NCI-H1048 (cell line): Measurements from ENCODE around the gene BAK1.
"Not testable (repeated sequence)": the region's sequence is repeated elsewhere in the genome, so short reads cannot be mapped to it uniquely, and the experiment has no call there.

ENCODE experiments used
- DNase-seq: peaks from one replicate; lab custom pipeline; 2025; lab: John Stamatoyannopoulos, UW

The BAK1 gene

DNA sequence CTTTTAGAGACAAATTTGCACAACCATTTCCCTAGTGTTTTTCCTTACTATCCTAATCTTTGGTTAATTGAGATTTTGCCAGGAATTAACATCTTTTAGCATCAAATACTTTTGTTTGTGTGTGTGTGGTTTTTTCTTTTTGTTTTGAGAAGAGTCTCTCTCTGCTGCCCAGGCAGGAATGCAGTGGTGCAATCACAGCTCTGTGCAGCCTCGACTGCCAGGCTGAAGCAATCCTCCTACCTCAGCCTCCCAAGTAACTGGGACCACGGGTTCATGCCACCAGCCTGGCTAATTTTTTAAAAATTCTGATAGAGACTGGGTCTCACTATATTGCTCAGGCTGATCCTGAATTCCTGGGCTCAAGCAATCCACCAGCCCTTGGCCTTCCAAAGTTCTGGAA lies 28.5 kb downstream of the BAK1 start:
- no peak for DNase-seq

DNA sequence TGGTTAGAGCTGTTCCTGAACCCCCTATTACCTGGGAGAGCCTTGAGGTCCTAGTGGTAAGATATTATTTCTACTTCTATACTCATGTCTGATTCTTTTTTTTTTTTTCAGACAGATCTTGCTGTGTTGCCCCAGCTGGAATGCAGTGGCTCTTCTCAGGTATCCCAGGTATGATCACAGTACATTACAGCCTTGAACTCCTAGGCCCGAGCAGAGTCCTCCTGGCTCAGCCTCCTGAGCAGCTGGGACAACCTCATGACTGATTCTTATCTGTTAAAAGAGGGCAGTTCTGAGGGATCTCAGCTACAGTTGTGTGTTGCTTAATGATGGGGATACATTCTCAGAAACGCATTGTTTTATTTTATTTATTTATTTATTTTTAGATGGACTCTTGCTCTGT lies 30.2 kb downstream of the BAK1 start:
- DNase-seq = no peak

DNA sequence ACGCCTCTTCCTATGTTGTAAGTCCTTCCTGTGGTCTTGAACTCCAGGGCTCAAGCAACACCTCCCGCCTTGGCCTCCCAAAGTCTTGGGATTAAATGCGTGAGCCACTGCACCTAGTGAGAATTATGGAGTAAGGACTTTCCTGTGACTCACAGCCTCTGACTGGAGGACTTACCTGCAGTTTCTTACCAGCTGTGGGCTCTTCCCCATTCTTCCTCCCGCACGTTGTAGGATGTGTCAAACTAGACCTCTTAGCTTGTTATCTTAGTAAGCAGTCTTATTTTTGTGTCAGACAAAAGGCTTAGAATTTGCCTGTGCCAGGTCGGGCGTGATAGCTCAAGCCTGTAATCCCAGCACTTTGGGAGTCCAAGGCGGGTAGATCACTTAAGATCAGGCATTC lies 30.9 kb downstream of the BAK1 start:
- no peak for DNase-seq

DNA sequence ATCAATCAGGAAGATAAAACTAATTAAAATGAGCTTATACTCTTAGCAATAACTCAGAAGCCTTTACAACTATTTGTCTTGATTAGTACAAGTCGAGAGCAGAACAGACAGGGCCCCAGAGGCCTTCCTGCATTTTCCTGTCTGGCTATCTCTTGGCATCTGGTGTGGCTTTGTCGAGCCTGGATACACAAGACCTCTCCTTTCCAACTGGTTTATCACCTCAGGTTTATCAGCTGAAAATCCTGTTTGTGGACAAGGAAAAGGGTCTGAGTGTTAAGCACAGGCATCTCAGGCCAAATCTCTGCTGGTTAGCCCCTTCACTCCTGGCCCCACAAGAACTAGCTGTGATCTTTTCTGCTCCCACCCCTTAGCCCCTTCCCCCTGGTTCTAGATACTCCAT lies 32.6 kb downstream of the BAK1 start:
- no peak for DNase-seq

DNA sequence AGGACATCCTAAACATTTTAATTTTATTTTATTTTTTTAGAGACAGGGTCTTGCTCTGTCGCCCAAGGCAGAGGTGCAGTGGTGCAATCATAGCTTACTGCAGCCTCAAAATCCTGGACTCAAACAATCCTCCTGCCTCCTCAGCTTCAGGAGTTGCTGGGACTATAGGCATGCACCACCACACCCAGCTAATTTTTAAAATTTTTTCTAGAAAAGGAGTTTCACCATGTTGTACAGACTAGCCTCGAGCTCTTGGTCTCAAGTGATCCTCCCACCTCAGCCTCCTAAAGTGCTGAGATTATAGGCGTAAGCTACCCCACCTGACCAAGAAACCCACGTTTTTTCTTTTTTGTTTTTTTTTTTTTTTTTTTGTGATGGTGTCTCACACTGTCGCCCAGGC lies 33.3 kb downstream of the BAK1 start:
- DNase-seq = no peak

DNA sequence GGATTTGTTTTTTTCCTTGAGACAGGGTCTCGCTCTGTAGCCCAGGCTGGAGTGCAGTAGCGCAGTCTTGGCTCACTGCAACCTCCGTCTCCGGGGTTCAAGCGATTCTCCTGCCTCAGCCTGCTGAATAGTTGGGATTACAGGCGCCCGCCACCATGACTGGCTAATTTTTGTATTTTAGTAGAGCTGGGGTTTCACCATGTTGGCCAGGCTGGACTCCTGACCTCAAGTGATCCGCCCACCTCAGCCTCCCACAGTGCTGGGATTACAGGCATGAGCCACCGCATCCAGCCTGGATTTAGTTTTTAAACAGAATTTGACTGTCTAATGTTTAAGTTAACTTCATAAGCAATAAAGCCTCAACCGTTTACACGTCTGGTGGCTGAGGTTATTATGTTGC lies 34.8 kb downstream of the BAK1 start:
- not testable (repeated sequence) for DNase-seq

DNA sequence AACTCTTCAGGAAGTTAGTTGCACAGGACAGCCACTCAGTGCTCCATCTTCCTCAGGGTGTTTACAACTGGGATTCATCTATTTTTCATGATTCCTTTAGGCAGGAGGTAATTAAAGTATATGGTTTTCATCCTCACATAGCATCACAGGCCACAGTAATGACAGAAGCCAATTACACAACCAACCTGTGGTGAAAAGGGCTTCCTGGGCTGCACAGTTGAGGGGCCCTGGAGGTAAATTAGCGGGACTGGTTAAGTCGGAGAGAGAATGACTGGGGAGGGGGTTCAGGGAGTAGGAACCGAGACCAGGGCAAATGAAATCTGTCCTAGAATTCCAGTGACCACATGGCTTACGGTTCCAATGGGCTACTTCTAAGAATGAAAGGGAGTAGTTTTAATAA lies 37.0 kb downstream of the BAK1 start:
- no peak for DNase-seq

DNA sequence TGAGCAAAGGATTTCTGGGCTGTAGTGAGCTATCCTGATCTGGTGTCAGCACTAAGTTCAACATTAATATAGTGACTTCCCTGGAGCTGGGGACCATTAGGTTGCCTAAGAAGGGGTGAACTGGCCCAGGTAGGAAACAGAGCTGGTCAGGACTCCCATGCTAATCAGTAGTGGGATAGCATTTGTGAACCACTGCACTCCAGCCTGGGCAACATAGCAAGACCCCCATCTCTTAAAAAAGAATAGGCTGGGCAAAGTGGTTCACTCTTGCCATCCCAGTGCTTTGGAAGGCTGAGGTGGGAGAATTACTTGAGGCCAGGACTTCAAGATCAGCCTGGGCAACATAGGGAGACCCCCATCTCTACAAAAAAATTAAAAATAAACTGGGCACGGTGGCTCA lies 39.3 kb downstream of the BAK1 start:
- no peak for DNase-seq

DNA sequence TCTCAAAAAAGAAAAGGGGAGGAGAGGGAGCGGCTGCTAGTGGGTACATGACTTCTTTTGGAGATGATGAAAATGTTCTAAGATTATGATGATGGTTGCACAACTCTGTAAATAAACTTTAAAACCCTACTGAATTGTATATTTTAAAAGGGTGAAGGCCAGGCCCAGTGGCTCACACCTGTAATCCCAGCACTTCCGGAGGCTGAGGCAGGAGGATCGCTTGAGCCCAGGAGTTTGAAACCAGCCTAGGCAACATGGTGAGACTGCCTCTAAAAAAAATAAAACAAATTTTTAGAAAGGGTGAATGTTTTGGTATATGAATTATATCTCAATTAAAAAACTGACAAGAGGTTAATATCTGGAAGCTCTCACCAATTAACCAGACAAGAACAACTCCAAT lies 45.4 kb downstream of the BAK1 start:
- DNase-seq = no peak

DNA sequence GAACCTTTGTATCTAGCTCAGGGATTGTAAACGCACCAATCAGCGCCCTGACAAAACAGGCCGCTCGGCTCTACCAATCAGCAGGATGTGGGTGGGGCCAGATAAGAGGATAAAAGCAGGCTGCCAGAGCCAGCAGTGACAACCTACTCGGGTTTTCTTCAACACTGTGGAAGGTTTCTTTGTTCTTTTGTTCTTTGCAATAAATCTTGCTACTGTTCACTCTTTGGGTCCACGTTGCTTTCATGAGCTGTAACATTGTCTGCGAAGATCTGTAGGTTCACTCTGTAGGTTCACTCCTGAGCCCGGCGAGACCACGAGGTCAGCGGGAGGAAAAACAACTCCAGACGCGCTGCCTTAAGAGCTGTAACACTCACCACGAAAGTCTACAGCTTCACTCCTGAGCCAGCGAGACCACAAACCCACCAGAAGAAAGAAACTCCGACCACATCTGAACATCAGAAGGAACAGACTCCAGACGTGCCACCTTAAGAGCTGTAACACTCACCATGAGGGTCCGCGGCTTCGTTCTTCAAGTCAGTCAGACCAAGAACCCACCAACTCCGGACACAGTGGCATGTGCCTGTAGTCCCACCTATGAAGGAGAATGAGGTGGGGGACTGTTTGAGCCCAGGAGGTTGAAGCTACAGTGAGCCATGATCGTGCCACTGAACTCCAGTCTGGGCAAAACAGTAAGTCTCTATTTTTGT lies 46.8 kb downstream of the BAK1 start:
- DNase-seq = not testable (repeated sequence)

DNA sequence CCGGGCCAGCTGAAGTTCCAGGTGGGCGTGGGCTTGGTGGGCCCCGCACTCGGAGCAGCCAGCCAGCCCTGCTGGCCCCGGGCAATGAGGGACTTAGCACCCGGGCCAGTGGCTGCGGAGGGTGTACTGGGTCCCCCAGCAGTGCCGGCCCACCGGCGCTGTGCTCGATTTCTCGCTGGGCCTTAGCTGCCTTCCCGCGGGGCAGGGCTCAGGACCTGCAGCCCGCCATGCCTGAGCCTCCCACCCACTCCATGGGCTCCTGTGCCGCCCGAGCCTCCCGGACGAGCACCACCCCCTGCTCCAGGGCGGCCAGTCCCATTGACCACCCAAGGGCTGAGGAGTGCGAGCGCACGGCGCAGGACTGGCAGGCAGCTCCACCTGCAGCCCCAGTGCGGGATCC lies 47.6 kb downstream of the BAK1 start:
- not testable (repeated sequence) for DNase-seq

DNA sequence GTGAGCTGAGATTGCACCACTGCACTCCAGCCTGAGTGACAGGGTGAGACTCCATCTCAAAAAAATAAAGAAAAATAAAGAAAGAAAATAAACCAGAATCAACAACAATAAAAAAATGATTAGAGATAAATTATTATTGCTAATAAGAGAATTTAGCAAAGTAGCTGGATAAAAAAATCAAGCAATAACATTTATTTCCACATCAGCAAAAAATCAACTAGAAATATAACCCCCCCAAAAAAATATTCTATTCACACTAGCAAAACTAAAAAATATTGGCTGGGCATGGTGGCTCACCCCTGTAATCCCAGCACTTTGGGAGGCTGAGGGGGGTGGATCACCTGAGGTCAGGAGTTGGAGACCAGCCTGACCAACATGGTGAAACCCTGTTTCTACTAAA lies 49.5 kb downstream of the BAK1 start:
- DNase-seq = not testable (repeated sequence)
